Endodermal cell (in vitro differentiated cells): ENCODE results near the gene TCF3. TPM values are rescaled to one million over a fixed set of nuclear protein-coding genes. Genes with fewer than 3 reads are reported as not detected.

Source experiments
- DNase-seq: peaks from one replicate; pipeline ENCODE4 v3.0.0-alpha.2; 2017
- H3K27ac ChIP-seq: 2 replicates; pipeline ENCODE4 v1.5.1; 2013; ENCODE audit warnings: mild to moderate bottlenecking, low read depth, low read length, moderate library complexity
- H3K27me3 ChIP-seq: 2 replicates; pipeline ENCODE4 v1.6.1; 2013; ENCODE audit warnings: mild to moderate bottlenecking, low read length, moderate library complexity; ENCODE audit not compliant: insufficient read depth, control insufficient read depth, poor library complexity, severe bottlenecking
- H3K36me3 ChIP-seq: 2 replicates; pipeline ENCODE4 v1.7.0; 2013; ENCODE audit warnings: mild to moderate bottlenecking, low read length, moderate library complexity; ENCODE audit not compliant: control insufficient read depth, insufficient read depth
- H3K4me1 ChIP-seq: one replicate; pipeline ENCODE4 v1.7.0; 2013; ENCODE audit warnings: low read length; ENCODE audit not compliant: control insufficient read depth, insufficient read depth
- H3K4me3 ChIP-seq: 2 replicates; pipeline ENCODE4 v1.5.1; 2013; ENCODE audit warnings: mild to moderate bottlenecking, low read length, moderate library complexity
- H3K9ac ChIP-seq: 2 replicates; pipeline ENCODE4 v1.6.1; 2013; ENCODE audit warnings: mild to moderate bottlenecking, low read length, moderate library complexity; ENCODE audit not compliant: poor library complexity, severe bottlenecking; ENCODE audit errors: extremely low read depth
- H3K9me3 ChIP-seq: 2 replicates; pipeline ENCODE4 v1.6.1; 2013; ENCODE audit warnings: mild to moderate bottlenecking, low read length, moderate library complexity; ENCODE audit not compliant: control insufficient read depth
- H3K27ac Mint-ChIP-seq: 2 replicates; pipeline ENCODE4 v1.8.0; 2020; ENCODE audit warnings: mixed read lengths
- H3K27me3 Mint-ChIP-seq: 2 replicates; pipeline ENCODE4 v1.8.0; 2021; ENCODE audit warnings: mild to moderate bottlenecking, mixed read lengths; ENCODE audit not compliant: insufficient read depth
- H3K36me3 Mint-ChIP-seq: 2 replicates; pipeline ENCODE4 v1.8.0; 2020; ENCODE audit warnings: low read depth, mixed read lengths
- H3K4me1 Mint-ChIP-seq: 2 replicates; pipeline ENCODE4 v1.8.0; 2020; ENCODE audit warnings: mixed read lengths
- H3K4me3 Mint-ChIP-seq: 2 replicates; pipeline ENCODE4 v1.8.0; 2020; ENCODE audit warnings: mild to moderate bottlenecking, moderate library complexity, mixed read lengths
- H3K9me3 Mint-ChIP-seq: 2 replicates; pipeline ENCODE4 v1.8.0; 2020; ENCODE audit warnings: mild to moderate bottlenecking, mixed read lengths
- CTCF ChIP-seq: fragments of 200-600 bp; sonication (generic); conservative IDR thresholded peaks from 2 replicates; pipeline ENCODE4 v1.5.0; 2021; ENCODE audit warnings: antibody characterized with exemption, mild to moderate bottlenecking
- WGBS, 2 experiments: methylation state at CpG; one replicate each; pipeline versions ENCODE4 v1.1.5 to v1.1.7; 2013; ENCODE audit warnings: missing lambda C conversion rate in 2 of 2, mixed read lengths in 1 of 2; ENCODE audit not compliant: insufficient coverage in 1 of 2, insufficient read length in 1 of 2; 5-methylcytosine and 5-hydroxymethylcytosine counted together
- total RNA-seq, 2 donors: library from RNA; stranded (reverse); fragmentation: NEBNext Ultra II Directional in 1 of 2; extraction: Animal tissue kit (Norgen Biotek cat#: 25700) in 1 of 2; gene quantifications; 2 replicates in 1 of 2; 3 replicates in 1 of 2; pipeline ENCODE4 v1.2.1, GENCODE V29; 2021

Gene TCF3
- total RNA-seq, 2 donors from 2014 or later: 233 to 268 TPM

GRCh38 chr19:1613146-1613545 is 39.3 kb downstream of the TCF3 start:
- peaks cover 63% of the 10 kb centered on the region for H3K36me3 ChIP-seq
- H3K36me3 Mint-ChIP-seq: peaks cover 69% of the 10 kb centered on the region
- no peaks in the 10 kb centered on the region for H3K27me3 ChIP-seq
- no peaks in the 10 kb centered on the region for H3K27me3 Mint-ChIP-seq
- H3K4me1 ChIP-seq: no peaks in the 10 kb centered on the region
- no peak overlapping the region for H3K27ac Mint-ChIP-seq
- H3K9me3 ChIP-seq: no peaks in the 10 kb centered on the region
- no peak overlapping the region for H3K4me3 Mint-ChIP-seq
- no peaks in the 10 kb centered on the region for H3K9me3 Mint-ChIP-seq
- no peak overlapping the region for H3K9ac ChIP-seq
- no peak for DNase-seq
- H3K4me1 Mint-ChIP-seq: no peaks in the 10 kb centered on the region
- no peak overlapping the region for H3K27ac ChIP-seq
- no peak for TF ChIP-seq CTCF
- H3K4me3 ChIP-seq: no peak overlapping the region
- WGBS, 2 experiments: 90 to 95% methylated on average over 8 to 9 of the region's 9 CpGs

GRCh38 chr19:1612114-1613086 is 40.0 kb downstream of the TCF3 start:
- Mint-ChIP-seq H3K9me3 (no peaks in the 10 kb centered on the region), H3K4me3 (no peak overlapping the region), H3K4me1 (no peaks in the 10 kb centered on the region), H3K27me3 (no peaks in the 10 kb centered on the region), H3K27ac (no peak overlapping the region), H3K36me3 (peaks cover 65% of the 10 kb centered on the region)
- Histone ChIP-seq H3K4me3 (no peak overlapping the region), H3K4me1 (no peaks in the 10 kb centered on the region), H3K27me3 (no peaks in the 10 kb centered on the region), H3K9ac (no peak overlapping the region), H3K27ac (no peak overlapping the region), H3K9me3 (no peaks in the 10 kb centered on the region), H3K36me3 (peaks cover 56% of the 10 kb centered on the region)
- no peak for DNase-seq
- TF ChIP-seq CTCF: no peak
- WGBS, 2 experiments: 93% methylated on average over 14 to 39 of the region's 39 CpGs

- no peak overlapping the region for H3K4me3 ChIP-seq
- H3K36me3 ChIP-seq: peaks cover 46% of the 10 kb centered on the region
- H3K27ac ChIP-seq: no peak overlapping the region
- Mint-ChIP-seq H3K9me3 (no peaks in the 10 kb centered on the region), H3K36me3 (peaks cover 54% of the 10 kb centered on the region), H3K4me1 (no peaks in the 10 kb centered on the region), H3K4me3 (no peak overlapping the region), H3K27me3 (no peaks in the 10 kb centered on the region), H3K27ac (no peak overlapping the region)
- H3K4me1 ChIP-seq: no peaks in the 10 kb centered on the region
- H3K27me3 ChIP-seq: no peaks in the 10 kb centered on the region
- DNase-seq: no peak
- no peaks in the 10 kb centered on the region for H3K9me3 ChIP-seq
- WGBS, 2 experiments: 94 to 99% methylated on average over 10 to 15 of the region's 15 CpGs
- H3K9ac ChIP-seq: no peak overlapping the region
- TF ChIP-seq CTCF: no peak
Observed at GRCh38 chr19:1611353-1611752, 41.1 kb downstream of the TCF3 start.
